Activated CD8-positive, alpha-beta memory T cell treated with anti-CD3 and anti-CD28 coated beads, Interleukin-2, amount 50 U/mL, for 1 hour (primary cell): ENCODE data around the gene NDUFV2.
"Not testable (repeated sequence)": the region's sequence is repeated elsewhere in the genome, so short reads cannot be mapped to it uniquely, and the experiment has no call there.

Experiments used
- DNase-seq: peaks from one replicate; pipeline ENCODE4 v3.0.0-alpha.2; 2020; ENCODE audit errors: extremely low read depth

NDUFV2 gene

DNA sequence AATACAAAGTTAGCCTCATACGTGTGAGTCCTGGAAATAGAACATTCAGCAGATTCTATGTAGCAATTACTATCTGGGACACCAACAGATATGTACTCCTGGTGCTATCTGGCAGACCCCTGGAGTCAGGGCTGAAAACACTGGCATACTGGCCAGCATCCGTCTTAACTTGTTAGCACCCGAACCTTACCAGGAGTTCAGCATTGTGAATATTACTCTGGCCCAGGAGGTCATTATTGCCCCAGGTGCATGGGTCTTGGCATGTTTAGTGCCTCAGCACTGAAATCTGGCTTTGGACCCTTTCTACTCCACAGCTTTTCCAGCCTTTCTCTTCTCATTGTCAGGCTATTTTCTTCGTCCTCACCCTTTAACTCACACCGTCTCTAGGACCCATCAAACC, 11.9 kb upstream of the NDUFV2 start:
- DNase-seq = no peak

DNA sequence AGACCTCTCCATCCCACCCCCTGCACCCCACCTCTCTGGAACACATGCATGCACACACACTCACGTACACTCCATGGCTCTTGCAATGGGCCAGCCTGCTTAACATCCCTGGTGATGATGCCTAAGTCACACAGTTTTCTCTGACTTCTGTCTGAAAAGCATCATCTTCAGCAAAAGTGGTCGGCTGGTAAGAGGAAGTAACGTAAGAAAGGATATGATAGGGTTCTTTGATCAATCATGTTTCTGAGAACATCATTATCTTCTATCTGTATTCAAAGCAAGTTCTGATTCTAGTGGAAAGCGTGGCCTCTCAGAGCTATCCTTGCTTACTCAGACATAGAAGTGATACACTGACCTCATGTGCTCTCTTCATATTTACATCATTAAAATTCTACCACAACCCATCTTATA, 11.4 kb upstream of the NDUFV2 start:
- no peak for DNase-seq

DNA sequence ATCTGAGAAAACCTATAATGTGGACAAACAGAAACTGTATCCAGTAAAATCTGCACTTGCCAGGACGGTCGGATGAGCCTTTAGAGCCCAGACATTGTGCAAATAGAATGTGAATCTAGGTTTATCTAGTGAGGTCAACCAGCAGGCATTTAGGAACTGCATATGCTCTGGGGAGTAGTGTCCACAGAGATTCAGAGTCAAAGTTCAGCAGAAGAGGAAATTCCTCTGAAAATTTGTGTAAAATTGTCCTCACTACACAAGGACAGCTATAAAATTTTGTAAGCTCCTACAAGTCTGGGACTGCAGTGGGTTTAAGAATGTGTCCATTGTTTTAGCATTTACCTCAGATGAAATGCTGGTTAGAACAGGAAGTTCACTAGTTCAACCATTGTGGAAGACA, 9.8 kb upstream of the NDUFV2 start:
- no peak for DNase-seq

GRCh38 chr18:9093109-9093508, 9.4 kb upstream of the NDUFV2 start:
- not testable (repeated sequence) for DNase-seq

- no peak for DNase-seq
Measured at GRCh38 chr18:9094307-9095226, 7.9 kb upstream of the NDUFV2 start.

- DNase-seq = no peak
Measured at GRCh38 chr18:9095297-9096006, 7.0 kb upstream of the NDUFV2 start.

GRCh38 chr18:9096007-9096371, 6.5 kb upstream of the NDUFV2 start:
- DNase-seq = no peak

GRCh38 chr18:9096685-9097084, 5.8 kb upstream of the NDUFV2 start:
- DNase-seq = no peak

DNA sequence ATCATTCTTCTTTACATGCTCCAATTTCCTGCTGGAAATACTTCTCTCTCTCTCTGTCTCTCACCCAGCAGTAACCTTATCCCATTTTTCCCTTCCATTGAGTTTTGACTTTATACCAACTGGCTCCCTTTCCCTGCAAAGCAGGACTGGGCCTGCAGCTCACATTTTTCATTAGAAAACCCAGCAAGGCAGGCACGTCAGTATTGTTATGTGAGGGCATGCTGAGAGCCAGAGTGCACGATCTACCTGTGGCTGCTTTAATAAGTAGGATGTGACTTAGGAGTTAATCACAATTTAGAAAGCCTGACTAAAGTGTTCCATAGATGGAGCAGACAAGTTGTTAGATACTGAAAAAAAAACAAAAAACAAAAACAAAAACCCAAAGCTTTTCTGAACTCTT, 5.2 kb upstream of the NDUFV2 start:
- DNase-seq = no peak

DNA sequence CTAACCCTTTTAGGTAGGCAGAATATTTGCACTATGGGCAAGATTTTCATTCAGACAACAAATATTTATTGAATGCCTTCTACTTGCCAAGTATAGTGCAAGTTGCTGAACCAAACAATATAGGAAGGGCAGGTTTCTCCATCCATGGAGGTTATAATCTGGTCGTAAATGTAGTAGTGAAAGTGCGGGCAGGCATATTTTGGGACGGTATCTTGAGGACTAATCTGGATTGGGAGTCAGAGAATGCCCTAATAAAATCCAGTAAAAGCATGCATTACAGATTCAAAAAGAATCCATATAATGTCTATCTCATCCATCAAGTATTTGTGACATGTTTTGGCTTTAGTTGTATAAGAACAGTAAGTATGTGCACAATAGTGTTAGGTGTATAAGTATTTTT, 1.7 kb upstream of the NDUFV2 start:
- DNase-seq = no peak

DNA sequence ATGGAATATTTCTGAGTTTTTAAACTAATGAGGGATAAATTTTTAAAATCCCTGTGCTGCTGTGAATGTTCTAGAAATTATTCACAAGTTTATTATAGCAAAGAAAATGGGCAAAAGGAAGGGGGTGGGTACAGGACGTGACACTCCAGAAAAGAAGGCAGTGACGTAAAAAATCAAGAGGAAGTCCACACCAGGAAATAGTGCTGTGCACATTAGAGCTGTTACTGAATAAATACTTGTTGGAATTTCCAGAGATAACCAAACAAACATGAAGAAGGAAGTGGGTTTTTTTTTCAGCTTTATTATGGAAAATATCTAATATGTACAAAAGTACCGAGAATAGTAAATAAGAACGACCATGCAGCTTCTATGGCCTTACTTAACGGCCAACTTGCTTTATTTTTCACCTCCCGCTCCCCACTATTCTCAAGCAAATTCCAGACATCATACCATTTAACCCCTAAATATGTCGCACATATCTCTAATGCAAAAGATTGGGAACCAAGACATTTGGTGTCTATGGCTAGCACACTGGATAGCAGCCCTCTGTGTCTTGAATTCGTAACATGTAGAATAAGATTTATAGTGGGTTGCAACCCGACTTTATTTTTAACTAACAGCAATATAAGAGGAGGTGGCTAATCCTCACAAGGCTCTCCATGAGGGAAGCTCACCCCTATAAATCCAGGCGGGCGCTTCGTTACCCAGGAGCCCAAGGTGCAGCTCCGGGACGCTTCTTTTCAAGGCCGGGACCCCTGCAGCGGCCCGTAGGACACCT, 580 bp upstream of the NDUFV2 start:
- no peak for DNase-seq

DNA sequence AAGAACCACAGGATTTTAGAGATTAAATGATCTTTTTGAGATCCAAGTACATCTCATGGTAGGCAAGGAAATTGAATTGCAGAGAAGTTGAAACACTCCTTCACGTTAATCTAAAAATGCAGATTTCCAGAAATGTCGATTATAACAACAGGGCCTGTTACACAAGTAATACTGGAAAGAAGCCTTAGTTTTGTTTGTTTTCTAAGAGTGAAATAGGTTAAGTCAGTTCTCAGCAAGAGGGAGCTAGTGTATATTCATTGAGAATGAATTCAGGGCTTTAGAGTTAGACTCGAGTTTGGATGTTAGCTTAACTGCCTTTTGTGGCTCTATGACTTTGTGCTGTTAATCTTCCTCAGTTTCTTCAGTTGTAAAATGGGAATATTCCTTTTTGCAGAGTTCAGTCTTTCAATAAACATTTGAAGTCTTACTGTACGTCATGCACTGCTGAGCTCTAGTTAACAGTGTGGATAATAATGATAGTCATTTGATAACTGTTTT, 926 bp downstream of the NDUFV2 start:
- no peak for DNase-seq

DNA sequence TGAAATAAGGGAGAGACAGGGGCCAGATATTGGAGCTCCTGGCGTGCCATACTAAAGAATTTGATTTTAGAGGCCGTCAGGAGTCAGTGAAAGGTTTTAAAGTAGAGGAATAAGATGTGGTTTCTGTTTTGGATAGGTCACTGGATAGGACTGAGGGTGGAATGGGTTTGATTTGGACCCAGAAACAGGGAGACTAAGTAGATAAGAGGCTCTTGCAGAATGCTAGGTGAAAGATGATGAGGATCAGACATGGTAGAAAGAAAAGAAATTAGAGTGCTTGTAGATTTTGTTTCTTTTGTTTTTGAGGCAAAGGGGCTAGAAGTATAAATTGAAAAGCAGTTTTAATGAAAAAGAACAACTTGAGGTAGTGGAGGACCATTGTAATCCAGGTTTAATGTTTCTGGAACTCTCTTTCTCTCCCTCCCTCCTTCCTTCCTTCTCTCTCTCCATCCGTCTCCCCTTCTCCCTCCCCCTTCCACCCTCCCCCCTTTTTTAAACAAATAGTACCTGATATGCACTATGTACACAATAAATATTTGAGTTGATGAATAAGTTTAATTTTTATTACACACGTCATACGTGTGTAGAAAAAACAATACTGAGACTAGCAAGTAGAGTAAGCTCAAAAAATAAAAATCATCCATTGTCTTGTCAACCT, 1.9 kb downstream of the NDUFV2 start:
- no peak for DNase-seq

DNA sequence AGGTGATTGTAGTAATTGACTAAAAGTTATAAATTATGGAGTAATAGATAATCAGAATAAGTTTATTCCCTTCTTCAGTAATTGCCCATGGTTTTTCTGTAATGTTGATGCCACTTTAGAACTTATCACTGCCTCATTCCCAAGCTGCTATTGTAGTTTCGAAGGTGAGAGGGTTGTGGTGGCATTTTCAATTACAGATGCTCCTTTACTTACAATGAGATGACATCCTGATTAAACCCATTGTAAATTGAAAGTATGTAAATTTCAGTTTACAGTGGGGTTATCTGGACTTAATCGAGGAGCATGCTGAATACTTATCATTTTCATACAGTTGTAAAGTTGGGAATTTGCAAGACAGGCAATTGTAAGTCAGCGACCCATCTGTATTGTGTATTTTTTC, 2.9 kb downstream of the NDUFV2 start:
- no peak for DNase-seq

DNA sequence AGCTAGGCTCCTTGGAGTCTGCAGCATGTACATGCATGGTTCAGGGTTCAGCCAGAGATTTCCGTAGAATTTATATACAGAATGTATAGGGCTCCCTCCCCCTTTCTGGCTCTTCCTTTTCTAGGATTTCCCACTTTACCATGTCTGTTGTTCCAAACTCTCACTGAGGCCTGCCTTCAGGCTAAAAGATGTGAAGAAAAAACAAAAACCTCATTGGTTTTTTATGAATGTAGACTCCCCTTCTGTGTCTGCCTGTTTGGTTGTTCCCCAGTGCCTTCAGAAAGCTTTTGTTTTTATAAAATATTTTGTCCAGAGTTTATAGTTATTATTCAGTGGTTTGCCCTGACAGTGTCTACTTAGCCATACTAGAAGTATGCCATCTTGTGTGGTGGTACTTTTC, 3.6 kb downstream of the NDUFV2 start:
- no peak for DNase-seq

- DNase-seq = no peak
Measured at GRCh38 chr18:9106800-9107584, 4.5 kb downstream of the NDUFV2 start.

- DNase-seq = no peak
Measured at GRCh38 chr18:9108911-9109310, 6.4 kb downstream of the NDUFV2 start.

- DNase-seq = no peak
Measured at GRCh38 chr18:9109523-9109922, 7.0 kb downstream of the NDUFV2 start.

DNA sequence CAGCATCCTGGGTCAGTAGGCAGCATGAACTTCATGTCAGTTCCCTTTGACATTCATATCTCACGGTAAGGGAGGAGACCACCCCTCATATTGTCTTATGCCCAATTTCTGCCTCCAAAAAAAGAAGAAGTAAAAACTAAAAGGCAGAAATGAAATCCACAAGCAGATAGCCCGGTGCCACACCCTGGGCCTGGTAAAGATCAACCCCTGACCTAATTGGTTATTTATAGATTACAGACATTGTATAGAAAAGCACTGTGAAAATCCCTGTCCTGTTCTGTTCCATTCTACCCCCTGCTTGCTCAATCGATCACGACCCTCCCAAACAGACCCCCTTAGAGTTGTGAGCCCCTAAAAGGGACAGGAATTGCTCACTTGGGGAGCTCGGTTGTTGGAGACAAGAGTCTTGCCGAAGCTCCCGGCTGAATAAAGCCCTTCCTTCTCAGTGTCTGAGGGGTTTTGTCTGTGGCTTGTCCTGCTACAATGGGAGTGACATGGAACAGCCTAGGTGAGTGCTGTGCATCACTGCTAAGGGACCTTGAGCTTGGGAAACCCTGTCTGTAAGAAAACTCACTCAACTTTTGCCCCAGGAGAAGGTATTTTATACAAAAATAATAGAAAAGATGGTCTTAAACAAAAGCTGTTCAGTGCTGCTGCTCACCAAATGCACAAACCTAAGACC, 11.1 kb downstream of the NDUFV2 start:
- no peak for DNase-seq

GRCh38 chr18:9115984-9116383, 13.5 kb downstream of the NDUFV2 start:
- no peak for DNase-seq
